Stomach (tissue), 4 donors: ENCODE measurements around the gene PPP1R1C.

Experiments
- POLR2A ChIP-seq, 4 donors: fragments of 450-650 bp; IDR thresholded peaks; one replicate each; pipeline ENCODE4 v1.6.1; 2016; ENCODE audit warnings: antibody characterized with exemption in 4 of 4, control low read depth in 2 of 4, mild to moderate bottlenecking in 1 of 4, moderate library complexity in 1 of 4
- TF ChIP-seq, protein P1 (sequence below), 7 experiments: fragments of 450-650 bp in 4 of 7; fragments of 200-600 bp in 3 of 7; sonication (generic) in 3 of 7; IDR thresholded peaks; one replicate each; pipeline ENCODE4 v1.5.1; 2016 to 2019; ENCODE audit warnings: antibody characterized with exemption in 7 of 7, control low read depth in 2 of 7, mild to moderate bottlenecking in 1 of 7

GRCh38 chr2:182033449-182033848 lies 47.8 kb downstream of the PPP1R1C start:
- no peak for TF ChIP-seq POLR2A (IDR thresholded peaks at IDR 0.05)
- TF ChIP-seq, protein P1, sequence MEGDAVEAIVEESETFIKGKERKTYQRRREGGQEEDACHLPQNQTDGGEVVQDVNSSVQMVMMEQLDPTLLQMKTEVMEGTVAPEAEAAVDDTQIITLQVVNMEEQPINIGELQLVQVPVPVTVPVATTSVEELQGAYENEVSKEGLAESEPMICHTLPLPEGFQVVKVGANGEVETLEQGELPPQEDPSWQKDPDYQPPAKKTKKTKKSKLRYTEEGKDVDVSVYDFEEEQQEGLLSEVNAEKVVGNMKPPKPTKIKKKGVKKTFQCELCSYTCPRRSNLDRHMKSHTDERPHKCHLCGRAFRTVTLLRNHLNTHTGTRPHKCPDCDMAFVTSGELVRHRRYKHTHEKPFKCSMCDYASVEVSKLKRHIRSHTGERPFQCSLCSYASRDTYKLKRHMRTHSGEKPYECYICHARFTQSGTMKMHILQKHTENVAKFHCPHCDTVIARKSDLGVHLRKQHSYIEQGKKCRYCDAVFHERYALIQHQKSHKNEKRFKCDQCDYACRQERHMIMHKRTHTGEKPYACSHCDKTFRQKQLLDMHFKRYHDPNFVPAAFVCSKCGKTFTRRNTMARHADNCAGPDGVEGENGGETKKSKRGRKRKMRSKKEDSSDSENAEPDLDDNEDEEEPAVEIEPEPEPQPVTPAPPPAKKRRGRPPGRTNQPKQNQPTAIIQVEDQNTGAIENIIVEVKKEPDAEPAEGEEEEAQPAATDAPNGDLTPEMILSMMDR (IDR thresholded peaks at IDR 0.05): no peak
